DMS 273 (cell line): ENCODE data around the gene TPCN1.
A peak's percentile ranks its signal among the peaks of the same experiment; 100 is the strongest.

Source experiments
- DNase-seq: peaks from one replicate; lab custom pipeline; 2025; ENCODE audit not compliant: unreplicated experiment; lab: John Stamatoyannopoulos, UW

The TPCN1 gene

DNA sequence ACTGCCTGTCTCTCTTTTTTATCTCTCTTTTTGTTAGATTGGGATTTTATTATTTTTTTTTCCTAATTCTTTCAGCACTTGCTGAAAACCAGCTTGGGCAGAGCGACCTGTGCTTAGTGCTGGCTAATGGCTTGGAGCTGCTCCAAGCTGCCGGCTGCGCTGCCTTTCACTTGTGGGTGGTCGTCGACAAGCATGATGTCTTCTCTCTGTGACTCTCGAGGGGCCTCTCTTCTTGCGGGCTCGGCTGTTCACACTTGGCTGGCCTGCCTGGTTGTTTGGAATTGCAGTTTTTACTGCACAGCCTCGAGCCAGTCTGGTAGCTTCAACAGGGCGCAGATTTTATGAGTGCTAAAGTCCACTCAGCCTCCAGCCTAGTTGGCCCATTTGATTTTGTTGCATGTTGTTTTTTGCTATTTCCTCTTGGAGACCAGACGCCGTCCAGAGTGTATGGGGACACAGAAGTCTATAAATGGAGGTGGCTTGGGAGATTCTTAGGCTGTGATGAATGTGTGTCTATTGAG lies 18.6 kb downstream of the TPCN1 start:
- peak; percentile 13 for DNase-seq

- DNase-seq: no peak
Measured at GRCh38 chr12:113240395-113240794, 19.1 kb downstream of the TPCN1 start.

- DNase-seq: peak; percentile 90
Measured at GRCh38 chr12:113241191-113242025, 20.1 kb downstream of the TPCN1 start.

- DNase-seq: peak; percentile 53
Measured at GRCh38 chr12:113242026-113242418, 20.8 kb downstream of the TPCN1 start.

- DNase-seq: no peak
Measured at GRCh38 chr12:113242560-113242959, 21.3 kb downstream of the TPCN1 start.

DNA sequence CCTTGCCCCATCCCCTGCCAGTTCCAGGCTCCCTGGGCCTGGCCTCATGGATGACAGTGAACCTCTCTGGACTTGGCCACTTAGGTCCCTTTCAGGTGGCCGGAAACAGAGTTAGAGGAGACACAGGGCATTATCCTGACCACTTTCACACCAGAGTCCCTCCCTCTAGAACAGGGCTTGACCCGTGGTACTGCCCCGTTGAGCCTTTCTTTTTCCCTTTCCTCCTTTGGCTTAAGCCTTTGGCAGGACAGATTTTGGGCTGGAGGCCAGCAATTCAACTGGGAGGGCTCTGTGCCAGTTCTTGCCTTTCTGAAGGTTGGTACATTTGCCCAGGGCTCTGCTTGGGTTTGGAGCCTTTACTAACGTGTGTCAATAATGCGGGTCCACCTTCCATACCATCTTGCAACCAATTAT lies 22.8 kb downstream of the TPCN1 start:
- peak; percentile 87 for DNase-seq

GRCh38 chr12:113244478-113244958 lies 23.3 kb downstream of the TPCN1 start:
- DNase-seq: no peak

DNA sequence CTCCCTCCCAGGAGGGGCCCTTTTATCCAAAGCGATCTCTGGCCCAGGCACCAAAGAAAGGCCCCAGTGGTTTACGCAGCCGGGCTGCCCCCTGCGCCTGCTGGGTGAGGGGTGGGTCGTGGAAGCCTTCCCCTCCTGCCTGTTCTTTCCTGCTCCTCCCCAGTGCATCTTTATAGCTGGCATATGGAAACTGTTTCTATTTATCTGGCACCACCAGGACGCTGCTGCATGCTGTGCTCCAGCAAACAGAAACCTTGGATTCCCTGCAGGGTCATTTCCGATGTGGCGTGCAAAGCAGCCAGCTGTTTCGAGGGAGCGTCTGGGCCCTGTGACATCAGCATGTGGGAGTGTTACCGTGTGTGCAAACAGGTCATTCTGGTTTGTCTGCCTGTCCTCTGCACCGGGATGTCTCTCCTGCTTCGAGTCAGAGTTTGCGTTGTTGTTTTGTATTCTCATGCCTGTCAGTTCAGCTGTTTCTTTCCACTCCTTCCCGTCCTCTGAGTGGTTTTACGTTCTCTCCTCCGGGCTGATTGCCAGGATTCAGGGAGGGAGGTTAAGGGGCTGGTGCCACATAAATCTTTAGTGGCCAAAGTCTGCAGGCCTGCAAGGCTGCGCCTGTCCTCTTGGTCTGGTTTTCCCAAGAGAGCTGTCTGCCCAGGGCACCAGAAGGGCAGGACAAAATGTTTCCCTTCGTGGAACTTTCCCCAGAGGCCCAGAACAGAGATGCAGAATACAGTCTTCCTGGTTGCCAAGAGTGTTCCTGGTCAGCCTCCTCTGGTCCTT lies 24.6 kb downstream of the TPCN1 start:
- peak; percentile 92 for DNase-seq

DNA sequence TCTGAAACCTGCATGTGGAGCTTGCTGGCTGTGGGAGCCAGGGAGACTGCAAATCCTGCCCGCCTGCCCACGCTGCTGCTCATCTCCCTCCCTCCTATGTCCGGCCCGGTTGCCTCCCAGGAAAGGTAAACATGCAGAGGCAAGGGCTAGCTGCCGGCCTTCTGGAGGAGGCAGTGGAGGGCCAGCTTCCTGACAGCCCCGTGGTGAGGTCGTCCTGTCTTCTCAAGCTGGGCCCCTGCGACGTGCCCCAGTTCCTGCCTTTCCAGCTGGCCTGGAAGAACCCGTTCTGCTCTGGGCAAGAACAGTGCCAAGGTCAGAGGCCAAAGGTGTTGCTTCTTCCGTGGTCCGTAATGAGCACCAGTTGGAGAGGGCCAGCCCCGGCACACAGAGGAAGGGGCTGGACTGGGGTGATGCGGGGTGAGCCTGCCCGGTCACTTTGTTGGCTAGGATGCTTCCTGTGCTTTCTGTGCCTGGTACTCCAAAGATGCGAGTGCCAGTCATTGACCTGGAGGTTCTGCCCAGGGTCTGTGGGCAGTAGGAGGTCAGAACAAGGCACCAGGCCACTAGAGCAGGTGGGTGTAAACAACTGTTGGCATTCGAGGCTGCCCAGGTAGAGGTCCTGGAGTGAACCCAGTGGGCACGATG lies 25.3 kb downstream of the TPCN1 start:
- DNase-seq: no peak

DNA sequence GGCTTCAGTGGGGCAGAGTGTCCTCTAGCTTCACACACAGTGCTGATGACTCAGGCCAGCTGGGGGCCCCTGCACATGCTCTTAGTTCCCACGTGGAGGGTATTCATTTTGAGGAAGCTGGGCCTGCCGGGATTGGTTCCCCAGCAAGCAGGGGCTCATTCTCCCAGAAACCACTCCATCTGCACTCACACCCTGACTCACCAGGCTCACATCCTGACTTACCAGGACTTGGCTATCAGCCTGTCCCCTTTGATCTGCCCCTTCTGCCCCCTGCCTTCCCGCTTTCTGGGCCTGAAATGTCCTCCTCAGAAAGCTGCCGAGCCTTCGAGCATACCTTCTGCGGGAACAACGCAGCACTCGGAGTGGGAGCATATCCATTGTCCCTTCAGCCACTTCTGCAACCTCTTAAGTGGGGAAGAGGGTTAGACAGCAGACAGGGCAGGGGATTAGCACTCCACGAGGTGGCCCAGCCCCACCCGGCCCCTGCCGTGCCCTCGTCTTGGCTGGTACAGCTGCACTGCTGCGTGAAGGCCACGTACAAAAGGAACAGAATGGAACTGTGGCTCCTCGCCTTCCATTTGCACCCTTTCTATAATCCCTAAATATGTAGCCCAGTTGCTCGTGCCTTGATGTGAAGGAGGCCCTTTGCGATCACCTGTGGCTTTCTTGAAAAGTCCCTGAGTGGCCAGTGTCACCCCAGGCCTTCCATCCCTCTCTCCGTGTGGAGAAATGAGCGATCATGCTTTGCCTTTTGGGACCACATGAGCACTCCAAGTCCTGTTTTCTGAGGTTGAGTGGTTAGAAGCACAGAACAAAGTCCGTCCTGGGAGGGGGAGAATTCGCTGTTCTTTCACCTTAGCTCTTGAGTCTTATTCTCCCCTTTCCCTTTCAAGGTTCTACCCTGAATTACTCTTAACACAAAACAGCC lies 26.1 kb downstream of the TPCN1 start:
- DNase-seq: peak; percentile 20

DNA sequence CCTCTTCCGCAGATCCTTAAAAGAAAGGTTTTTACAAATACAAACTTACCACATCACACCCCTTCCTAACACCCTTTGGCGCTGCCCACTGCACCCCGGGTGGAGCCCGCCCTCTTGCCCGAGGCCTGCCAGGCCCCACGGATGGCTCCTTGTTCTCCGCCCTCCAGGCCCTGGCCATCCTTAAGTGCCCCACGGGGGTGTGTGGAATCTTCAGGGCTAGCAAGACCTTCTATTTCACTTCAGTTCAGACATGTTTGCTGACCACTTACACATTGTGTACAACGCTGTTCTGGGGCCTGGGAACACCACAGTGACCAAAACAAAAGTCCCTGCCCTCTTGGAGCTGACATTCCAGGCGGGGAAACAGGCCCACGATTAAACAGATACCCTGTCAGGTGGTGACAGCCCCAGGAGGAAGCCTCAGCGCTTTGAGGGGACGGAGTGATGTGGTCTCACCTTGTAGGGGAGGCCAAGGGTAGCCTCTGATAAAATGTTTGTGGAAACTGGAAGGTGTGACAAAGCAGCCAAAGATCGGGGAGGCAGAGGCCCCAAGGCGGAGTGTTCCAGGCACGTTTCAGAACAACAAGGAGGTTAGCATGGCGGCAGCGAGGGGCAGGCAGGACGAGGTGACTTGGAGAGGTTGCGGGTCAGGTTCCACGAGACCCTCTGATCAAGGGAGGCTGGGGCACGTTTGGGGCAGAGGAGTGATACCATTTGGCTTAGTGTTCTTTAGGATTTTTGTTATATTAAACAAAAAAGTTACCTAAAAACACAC lies 27.0 kb downstream of the TPCN1 start:
- DNase-seq: no peak

DNA sequence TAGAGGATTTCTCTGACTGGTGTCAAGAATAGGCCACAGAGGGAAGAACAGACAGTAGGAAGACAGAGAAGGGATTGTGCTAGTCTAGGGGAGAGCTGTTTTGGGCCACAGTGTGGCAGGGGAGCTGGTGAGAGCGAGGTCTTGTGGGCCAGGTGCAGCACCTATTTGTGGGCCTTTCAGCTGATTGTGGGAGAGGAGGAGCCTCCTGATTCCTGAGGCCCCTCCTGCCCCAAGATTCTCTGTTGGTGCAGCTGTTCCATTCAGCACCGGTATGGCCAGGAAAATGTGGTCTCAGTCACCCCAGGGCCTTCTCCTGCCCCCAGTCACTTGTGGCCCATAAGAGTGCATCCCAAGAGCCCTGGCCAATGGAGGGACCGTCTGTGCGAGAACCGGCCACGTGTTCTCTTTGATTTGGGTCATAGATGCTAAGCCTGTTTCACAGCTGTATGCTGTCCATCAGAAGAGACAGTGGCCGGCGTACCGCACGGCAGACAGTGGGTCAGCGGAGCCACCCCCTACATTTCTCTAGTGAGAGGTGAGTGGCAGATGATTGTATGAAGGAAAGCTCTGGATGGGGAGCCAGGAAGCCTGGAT lies 27.7 kb downstream of the TPCN1 start:
- DNase-seq: no peak

- DNase-seq: no peak
Measured at GRCh38 chr12:113249546-113249945, 28.3 kb downstream of the TPCN1 start.

- no peak for DNase-seq
Measured at GRCh38 chr12:113250045-113250444, 28.8 kb downstream of the TPCN1 start.

DNA sequence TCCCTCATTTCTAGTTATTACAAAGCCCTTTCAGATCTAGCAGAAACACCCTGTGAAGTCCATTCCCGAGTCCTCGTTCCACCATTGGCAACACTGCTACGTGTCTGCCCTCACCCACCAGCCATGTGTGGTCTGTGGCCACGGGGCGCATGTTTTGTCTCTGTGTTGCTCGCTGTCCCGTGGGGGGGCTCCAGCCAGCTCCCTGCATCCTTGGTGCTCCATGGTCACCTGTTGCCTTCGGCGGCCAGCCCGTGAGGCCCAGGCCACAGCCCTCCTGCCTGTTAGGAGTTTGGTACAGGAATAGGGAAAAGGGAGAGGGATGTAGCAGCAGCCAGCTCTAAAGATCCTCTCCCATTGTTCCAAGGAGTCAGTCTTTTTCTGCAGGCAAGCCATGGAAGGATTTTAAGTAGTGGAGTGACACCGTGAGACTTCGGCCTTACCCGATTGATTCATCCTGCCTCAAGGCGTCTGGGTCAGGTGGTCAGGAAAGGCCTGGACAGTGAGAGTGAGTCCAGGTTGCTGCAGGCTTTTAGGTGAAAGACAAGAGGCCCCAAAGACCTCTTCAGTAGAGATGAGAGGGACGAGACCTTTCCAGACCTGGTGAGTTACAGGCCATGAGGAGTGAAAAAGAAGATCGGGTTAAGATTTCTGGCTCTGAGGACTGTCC lies 30.3 kb downstream of the TPCN1 start:
- DNase-seq: no peak

GRCh38 chr12:113252494-113252893 lies 31.2 kb downstream of the TPCN1 start:
- no peak for DNase-seq

DNA sequence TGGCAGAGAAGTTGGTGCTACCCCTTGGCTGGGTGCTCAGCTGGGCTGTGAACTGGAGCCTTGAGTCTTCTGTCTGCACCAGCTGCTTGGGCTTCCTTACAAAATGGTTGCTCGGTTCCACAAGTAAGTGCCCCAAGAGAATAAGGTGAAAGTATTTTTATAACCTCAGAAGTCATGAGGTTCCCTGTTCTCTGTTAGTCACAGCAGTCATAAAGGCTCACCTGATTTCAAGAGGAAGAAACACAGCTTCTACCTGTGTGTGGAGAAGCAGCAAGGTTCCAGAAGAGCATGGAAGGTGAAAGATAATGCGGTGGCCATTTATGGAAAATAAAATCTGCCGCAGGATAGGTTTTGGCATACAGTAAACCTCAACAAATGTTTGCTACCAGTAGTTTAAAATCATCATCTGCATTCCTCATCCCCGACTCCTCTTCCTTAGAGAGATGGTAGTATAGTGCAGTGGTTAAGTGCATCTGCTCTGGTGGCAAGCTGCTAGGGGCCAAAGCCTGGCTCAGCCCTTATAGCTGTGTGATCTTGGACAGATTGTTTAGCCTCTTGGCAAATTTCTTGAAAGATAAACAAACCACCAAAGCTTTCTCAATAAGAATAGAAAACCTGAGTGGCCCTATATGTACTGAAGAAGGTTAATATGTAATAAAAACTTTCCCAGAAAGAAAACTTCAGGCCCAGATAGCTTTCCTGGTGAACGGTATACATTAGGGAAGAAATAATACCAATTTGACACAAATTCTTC lies 32.4 kb downstream of the TPCN1 start:
- no peak for DNase-seq

DNA sequence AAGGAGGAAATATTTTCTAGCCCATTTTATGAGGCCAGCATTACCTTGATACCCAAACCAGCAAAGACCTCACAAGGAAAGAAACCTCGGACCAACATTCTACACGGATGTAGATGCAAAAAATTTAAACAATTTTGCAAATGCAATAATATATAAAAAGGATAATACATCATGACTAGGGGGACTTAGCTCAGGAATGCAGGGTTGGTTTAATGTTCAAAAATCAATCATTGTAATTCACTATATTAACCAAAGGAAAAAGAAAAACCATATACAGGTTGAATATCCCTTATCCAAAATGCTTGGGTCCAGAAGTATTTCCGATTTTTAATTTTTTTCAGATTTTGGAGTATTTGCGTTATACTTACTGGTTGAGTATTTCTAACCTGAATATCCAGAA lies 33.0 kb downstream of the TPCN1 start:
- no peak for DNase-seq
